ENCODE measurements around the gene NMRAL1. TPM values are rescaled to one million over a fixed set of nuclear protein-coding genes. Genes with fewer than 3 reads are reported as not detected.

Gene NMRAL1
- total RNA-seq, result 49.8 and 121 TPM in 2 replicates

DNA sequence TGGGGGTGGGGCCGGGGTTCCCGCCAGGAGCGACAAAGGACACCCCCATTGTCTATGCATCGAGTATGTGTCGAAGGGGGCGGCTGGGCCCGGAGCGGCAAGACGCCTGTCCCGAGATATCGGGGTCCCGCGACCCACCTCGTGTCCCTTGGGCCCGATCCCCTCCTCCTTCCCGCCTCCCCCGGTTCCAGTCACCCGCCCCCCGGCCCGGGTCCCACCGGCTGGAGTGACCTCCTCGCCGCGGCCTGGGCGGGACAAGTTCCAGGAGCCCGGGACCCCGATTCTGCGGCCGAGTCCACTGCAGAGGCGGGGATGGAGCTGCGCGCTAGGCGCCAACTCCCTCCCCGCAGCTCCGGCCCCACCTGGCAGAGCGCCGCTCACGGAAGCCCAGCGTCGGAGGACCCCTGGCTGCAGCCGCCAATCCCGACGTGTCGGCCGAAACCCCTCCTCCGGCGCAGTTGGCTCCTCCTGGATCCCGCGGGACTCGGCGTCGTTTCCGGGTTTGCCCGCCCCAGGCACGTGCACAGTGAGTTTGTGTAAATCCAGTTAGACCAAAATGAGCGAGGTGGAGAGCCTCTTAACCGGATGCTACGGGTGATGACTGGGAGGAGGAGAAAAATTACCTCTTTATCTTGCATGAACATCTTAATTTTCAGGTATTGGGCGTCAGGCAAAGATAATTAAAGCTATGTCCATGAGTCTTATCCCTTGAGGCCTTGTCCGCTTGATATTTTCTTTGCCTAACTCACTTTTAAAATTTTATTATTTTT lies at the start of gene NMRAL1:
Gene NMRAL1, minus strand, starts transcription at position 434 of the 770 bp plus-strand sequence. CDS start 493 bp downstream, outside the sequence.
- peak; percentile 76 for DNase-seq (ENCODE audit: low read depth)

DNA sequence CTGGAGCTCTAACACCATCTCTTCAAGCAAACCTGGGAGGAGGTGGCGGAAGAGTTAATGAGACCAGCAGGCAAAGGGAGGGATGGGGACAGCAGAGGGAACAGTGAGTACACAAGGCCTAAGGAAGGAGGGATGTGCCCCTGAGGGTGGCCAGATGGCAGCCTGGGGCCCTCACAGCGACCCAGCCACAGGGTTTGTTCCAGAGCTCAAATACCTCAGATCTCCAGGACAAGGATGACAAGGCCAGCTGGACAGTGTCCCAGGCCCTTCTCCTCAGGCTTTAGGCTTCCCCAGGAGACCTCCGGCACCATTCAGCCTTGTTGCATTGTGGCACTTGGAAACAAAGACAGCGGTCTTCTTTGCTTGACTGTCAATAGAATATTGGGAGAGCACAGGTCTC lies 49.3 kb upstream of the NMRAL1 start:
- no peak for DNase-seq (ENCODE audit: low read depth)

DNA sequence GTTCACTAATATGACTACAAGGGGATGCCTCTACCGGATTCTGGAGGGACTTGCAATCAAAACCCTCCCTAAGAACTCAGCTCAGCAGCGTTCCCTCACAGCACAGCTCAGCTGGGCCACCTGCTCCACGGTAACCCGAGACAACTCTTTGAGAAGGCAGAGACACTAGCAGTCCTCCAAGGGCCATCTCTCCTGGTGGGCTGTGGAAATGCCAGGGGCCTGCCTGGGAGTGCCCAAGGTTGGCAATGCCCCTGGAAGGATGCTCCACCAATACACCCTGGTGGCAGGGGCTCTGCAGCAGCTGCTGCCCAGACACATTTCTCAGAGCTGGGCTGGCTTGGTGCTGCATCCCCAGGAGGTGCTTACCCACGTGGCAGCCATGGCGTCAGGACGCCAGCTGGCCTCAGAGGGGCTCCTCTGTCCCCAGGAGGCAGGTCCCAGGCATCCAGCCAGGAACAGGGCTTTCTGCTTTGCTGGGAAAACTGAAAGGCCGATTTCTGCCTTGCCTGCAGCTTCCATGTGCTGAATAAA lies 47.7 kb upstream of the NMRAL1 start:
- DNase-seq (ENCODE audit: low read depth), result no peak

DNA sequence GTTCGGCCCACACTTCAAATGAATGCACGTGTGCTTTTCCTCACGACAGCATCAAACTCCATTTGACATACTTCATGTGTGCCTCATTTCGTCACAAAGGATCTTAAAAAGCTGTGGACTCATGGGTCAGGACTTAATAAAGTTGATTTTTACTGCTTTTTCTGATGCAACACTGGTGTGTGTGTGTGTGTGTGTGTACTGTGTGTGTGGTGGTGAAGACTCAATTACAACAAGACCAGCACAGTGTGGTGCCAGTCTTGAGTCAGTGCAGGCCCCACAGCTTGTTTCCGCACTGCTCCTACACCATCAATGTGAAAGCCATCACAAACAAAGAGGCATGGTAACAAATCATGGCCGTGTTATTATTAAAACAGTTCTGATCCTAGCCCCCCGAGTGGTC lies 46.5 kb upstream of the NMRAL1 start:
- DNase-seq (ENCODE audit: low read depth), result no peak

DNA sequence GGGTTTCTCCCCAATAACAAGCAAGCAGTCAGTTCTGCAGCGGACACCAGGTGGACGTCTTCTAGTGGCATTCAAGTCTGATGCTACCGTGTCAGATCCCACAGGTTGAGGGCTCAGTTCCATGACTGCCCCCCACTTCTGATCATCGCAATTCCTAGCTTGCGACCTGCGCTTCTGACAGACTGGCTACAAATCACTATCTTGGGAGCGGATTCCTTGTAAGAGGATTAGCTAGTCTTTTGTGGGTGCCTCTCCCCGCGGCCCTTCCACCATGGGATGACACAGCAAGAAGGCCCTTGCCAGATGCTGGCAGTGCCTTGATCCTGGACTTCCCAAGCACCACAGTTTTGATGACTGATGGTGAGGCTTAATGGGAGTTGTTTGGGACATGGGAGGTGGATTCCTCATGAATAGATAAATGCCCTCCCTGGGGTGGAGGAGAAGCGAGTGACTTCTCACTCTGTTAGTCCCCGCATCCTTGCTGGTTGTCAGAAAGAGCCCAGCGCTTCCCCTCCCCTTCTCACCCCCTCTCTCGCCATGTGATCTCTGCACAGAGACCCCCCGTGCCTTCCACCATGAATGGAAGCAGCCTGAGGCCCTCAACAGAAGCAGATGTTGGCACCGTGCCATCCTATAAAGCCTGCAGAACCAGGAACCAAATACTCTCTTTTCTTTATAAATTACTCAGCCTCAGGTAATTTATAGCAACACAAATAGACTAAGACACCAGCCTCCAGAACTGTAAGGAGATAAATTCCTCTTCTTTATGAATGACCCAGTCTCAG lies 45.0 kb upstream of the NMRAL1 start:
- no peak for DNase-seq (ENCODE audit: low read depth)

DNA sequence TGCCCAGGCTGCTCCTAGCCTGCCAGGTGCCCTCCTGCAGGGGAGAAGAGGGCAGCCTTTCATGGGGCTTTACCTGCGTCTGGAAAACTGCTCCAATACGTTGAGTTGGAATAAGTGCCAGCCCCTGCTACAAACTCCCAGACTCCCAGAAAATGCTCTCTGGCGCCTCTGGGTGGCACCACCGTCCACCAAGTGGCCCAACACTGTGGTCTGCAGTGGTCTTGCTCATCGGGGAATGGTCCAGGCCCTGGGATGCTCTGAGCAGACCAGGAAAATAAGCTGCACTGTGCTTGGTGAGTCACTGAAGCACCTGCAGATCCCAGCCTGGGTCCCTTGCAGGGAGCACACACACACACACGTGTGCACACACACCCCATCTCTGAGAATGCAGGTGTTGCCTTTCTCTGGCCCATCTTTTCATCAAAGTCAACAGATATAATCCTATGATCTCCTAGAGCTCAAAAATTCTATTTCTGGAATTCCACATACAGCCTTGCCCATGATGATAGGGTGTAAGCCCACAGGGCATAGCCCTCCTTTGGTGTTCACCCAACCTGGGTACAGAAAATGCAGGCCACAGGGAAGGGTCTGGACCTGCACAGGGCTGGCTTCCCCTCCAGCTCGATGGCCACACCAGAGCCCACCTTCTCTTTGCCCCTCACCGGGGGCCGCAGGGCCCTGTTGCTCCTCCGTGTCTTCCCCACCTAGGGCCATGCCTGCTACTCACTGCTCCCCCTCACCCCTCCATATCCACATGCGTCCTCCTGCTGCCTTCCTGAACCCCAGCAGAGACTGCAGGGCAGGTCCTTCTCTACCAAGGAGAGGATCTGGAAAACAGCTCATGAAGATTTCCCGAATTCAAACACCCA lies 43.6 kb upstream of the NMRAL1 start:
- DNase-seq (ENCODE audit: low read depth), result peak; percentile 17

DNA sequence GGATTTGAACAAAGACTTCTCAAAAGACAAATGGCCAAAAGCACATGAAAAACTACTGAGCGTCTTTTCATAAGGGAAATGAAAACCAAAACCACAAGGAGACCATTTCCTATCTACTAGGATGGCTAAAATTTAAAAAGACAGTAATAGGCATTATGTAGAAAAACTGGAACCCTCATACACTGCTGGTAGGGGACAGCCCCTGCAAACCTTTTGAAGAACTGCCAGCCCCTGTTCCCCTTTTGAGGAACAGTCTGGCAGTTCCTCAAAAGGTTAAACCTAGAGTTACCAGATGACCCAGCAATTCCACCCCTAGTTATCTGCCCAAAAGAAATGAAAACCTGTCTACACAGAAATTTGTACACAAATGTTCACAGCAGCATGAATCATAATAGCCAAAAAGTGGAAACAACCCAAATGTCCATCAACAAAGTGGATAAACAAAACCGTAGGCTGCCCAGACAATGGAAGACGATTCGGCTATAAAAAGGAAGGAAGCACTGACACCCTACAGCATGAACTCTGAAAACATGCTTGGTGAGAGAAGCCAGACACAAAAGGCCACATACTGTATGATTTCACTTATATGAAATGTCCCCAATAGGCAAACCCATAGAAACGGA lies 41.3 kb upstream of the NMRAL1 start:
- no peak for DNase-seq (ENCODE audit: low read depth)

DNA sequence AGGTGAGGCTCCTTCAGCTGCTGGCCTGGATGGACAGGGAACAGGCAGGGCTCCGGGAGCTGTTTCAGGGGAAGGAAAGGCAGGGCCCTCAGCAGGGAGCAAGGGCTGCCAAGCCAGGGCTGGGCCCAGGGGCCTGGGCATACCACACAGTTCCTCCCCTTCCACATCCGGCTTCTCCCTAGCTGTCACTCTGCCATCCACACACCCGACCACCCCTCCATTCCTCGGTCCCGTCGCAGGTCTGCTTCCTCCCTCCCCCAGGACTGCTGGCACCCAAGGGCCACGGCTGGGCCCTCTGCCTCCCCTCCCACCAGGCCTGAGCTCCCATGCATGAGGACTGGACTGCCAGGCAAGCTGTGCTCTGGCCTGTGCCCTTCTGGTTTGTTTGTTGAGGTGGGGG lies 40.2 kb upstream of the NMRAL1 start:
- no peak for DNase-seq (ENCODE audit: low read depth)

DNA sequence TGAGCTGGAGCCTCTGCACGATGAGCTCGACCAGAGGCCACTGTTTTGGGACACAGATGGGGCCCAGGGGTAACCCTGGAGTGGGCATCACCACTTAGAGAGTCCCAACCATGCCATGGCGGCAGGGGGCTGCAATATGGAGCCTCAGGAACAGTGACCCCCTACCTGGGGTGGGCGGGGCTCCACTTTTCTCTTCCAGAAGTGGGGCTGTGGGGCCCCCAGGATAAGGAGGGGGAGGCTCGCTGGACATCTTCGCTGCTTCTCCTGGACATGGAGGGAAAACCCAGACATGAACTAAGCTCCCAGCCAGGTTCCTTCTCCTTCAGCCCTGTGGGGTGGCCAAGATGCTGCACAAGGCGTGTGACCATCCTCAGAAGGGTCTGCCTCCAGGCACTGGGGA lies 39.5 kb upstream of the NMRAL1 start:
- no peak for DNase-seq (ENCODE audit: low read depth)

DNA sequence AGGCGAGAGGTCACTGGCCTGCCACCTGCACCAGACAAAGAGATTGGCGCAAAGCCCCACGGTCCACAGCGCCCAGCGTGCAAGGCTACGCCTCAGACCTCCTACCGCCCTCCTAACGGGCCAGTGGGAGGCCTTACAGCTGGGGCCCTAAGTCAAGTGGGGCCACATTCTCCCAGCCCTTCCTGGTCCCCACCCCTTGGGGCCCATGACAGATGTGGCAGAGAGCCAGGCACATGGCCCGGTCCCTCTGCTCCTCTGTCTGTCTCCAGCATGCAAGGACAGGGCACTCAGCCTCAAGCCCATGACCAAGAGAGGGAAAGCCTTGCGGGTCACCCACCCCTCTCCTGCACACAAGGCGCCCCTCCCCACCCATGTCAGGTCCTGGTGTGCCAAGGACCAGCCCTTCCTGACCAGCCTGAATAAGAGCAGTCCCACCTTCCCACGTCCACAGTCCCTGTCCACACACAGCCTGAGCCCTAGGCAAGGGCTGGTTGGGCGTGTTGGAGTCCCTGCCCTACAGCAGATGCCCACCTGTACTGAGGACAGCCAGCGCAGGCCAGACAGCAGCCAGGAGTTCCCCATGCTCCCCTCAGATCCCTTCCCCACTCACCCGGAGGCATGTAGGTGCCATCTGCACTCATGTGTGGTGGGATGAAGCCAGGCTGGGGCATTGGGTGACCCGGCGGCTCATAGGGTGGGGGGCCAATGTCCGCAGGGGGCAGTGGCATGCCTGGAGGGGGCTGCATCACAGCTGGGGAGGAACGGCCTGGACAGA lies 38.8 kb upstream of the NMRAL1 start:
- DNase-seq (ENCODE audit: low read depth), result no peak

DNA sequence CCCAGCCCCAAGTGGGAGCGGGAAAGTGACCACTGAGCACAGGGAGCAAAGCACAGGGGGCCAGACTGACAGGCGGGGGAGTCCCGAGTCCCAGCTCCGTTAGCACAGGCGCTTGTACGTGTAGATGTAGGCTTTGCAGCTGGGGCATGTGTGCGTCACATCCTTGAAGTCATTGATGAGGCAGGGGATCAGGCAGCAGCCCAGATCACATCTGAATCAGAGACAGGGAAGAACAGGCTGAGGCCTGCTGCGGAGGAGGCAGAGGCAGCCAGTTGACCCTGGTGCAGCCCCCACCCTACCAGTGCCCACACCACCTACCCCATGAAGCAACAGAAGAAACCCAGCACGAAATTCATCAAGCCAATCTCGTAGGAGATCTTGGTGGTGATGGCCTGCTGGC lies 38.0 kb upstream of the NMRAL1 start:
- DNase-seq (ENCODE audit: low read depth), result no peak

DNA sequence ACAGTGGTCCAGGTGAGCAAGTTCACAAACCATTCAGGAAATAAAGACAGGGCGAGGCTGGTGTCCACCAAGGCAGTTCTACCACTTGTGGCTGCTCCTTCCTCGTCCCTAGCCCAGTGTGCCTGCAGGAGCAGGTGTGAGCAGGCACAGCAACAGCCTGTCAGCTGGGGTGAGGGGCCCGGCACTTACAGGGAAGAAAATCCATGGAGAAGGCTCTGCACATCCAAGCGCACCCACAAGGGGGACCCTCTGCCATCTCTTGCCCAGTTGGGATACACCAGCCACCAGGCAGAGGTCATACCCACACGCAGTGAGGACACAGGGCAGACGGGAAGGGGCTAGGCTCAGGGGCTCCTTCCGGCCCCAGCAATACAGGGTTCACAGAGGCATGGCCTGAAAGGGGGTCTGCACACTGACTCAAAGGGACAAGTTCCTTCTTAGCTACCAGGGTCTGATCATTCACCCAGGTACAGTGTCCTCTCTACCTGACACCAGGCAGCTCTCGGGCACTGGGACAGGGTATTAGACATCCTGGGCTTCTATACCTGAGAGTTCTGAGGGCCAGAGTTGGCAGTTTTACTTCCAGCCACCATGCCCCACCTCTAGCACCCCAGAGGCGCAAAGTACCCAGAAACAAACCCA lies 37.1 kb upstream of the NMRAL1 start:
- peak; percentile 46 for DNase-seq (ENCODE audit: low read depth)

DNA sequence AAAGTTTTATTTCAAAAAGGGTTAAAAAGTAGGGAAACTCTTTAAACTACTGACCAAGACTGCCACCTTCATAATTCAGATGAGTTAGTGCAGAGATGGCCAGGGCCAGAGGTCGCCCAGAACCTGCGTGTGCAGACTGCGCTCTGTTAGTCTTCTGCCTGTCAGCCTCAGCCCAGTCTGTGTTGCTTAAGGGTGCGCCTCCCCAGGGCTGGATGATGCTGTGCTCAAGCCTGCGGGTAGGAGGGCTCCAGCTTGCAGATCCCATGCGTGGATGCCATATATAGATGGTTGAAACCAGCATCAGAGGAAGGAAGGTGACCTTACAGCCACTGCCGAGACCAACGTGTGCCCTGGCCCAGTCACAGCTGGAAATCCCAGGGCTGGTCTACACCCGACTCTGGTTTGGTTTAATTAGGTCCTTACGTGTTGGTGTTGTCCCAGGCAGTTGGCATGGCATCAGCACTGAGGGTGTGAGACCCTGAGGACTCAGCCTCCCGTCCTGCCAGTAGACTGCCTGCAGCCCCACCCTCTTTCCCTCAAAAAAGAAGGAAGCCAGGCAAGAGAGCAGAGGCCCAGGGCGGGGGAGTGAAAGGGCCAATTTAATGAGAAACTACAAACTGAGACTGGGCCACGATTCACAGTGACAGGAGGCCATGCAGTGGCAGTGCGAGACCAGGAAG lies 36.5 kb upstream of the NMRAL1 start:
- DNase-seq (ENCODE audit: low read depth), result no peak

DNA sequence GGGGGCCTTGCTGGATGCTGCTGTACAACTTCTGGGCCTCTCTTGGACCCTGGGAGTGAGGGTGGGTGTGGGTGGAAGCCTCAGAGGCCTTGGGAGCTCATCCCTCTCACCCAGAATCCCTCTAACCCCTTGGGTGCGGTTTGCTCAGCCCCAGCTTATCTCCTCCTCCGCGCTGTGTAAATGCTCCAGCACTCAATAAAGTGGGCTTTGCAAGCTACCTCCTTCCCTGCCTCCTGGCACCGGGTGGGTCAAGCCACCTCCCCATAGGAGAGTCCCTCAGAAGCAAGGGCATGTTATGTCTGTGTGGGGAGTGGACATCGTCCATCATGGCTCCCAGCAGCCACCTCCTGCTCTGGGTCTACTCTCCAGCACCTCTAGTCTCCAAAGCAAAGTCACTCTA lies 35.7 kb upstream of the NMRAL1 start:
- DNase-seq (ENCODE audit: low read depth), result no peak

DNA sequence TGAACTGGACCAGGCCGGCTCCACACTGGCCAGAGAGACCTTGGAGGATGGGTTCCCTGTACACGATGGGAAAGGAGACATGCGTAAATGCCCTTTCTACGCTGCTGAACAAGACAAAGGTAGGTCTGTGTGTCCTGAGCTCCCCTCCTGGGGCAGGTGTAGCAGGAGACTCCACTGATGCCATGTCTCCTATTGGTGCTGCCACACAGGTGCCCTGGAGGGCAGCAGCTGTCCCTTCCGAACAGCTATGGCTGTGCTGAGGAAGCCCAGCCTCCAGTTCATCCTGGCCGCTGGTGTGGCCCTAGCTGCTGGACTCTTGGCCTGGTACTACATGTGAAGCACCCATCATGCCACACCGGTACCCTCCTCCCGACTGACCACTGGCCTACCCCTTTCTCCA lies 35.0 kb upstream of the NMRAL1 start:
- no peak for DNase-seq (ENCODE audit: low read depth)

DNA sequence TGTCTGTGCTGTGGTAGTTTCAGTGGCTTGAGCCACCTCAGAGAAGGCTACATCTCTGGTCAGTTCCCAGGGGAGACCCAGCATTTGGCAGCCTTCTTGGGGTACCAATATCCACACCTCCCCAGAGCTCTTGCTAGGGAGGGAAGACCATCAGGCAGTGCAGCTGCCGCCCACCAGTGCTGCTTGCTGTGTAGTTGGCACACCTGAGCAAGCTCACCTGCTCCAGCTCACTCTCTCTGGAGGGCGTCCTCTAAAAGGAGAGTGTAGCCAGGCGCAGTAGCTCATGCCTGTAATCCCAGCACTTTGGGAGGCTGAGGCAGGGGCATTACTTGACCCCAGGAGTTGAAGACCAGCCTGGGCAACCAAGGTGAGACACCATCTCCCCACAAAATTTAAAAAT lies 34.4 kb upstream of the NMRAL1 start:
- DNase-seq (ENCODE audit: low read depth), result no peak

DNA sequence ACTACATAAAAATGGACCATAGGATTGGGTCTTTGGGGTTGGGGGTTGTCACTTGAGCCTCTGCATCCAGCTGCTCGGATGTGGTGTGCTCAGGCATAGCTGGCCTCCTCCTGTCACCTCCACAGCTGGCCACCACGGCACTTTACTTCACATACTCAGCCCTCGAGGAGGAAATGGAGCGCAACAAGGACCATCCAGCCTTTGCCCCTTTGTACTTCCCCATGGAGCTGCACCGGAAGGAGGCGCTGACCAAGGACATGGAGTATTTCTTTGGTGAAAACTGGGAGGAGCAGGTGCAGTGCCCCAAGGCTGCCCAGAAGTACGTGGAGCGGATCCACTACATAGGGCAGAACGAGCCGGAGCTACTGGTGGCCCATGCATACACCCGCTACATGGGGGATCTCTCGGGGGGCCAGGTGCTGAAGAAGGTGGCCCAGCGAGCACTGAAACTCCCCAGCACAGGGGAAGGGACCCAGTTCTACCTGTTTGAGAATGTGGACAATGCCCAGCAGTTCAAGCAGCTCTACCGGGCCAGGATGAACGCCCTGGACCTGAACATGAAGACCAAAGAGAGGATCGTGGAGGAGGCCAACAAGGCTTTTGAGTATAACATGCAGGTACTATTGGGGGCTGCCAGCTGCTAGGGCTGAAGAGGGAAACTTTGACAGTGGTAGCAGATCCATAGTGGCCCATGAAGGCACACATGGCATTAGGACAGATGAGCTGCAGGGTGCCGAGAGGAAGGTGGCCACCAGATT lies 33.3 kb upstream of the NMRAL1 start:
- DNase-seq (ENCODE audit: low read depth), result no peak

DNA sequence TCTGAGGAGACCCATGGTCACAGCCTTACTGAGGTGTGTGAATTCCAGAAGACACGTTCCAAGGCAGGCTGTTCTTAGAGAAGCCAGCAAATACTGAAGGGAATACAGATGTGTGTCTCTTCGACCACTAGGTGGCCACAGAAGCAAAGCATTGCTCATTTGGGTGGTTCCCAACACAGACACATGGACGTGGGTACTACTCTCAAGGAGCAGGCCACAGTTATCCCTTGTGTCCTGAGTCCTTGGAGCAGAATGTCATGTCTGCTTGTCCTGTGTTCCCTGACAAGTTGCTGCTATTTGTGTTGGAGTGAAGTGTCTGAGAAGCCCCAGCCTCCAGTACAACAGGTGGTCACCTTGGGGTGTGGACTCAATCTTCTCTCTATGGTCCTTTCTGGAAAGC lies 32.0 kb upstream of the NMRAL1 start:
- peak; percentile 77 for DNase-seq (ENCODE audit: low read depth)

Data from renal cortical epithelial cell (primary cell).